ENCODE results near the gene CBARP. TPM values are rescaled to one million over a fixed set of nuclear protein-coding genes. Genes with fewer than 3 reads are reported as not detected.
"Not testable (repeated sequence)": the region's sequence is repeated elsewhere in the genome, so short reads cannot be mapped to it uniquely, and the experiment has no call there.

CBARP gene
- polyA plus RNA-seq, 3 donors from 2014 or later: not detected

GRCh38 chr19:1214299-1214861 lies 23.4 kb downstream of the CBARP start:
- Mint-ChIP-seq H3K27ac (peak overlapping the region in 5 of 6 donors; percentile 64 to 85 (median 78)), H3K9me3 (no peaks in the 10 kb centered on the region), H3K27me3 (ENCODE audit: low read depth in 3 of 3) (peaks cover 0 to 2% (median 1%) of the 10 kb centered on the region in 3 donors), H3K4me1 (peaks cover 13 to 27% of the 10 kb centered on the region in 2 donors), H3K36me3 (peaks cover 0 to 4% (median 0%) of the 10 kb centered on the region in 3 donors), H3K4me3 (peak overlapping the region in 2 of 5 donors; percentile 40 to 71)
- DNase-seq: no peak

GRCh38 chr19:1213391-1214286 lies 24.2 kb downstream of the CBARP start:
- no peaks in the 10 kb centered on the region for H3K9me3 Mint-ChIP-seq
- peak in 1 of 3 donors; percentile 15 for DNase-seq
- peaks cover 0 to 2% (median 1%) of the 10 kb centered on the region in 3 donors for H3K27me3 Mint-ChIP-seq (ENCODE audit: low read depth in 3 of 3)
- H3K27ac Mint-ChIP-seq: peak overlapping the region; percentile 60 to 85 (median 76)
- peaks cover 13 to 29% of the 10 kb centered on the region in 2 donors for H3K4me1 Mint-ChIP-seq
- peaks cover 0 to 4% (median 0%) of the 10 kb centered on the region in 3 donors for H3K36me3 Mint-ChIP-seq
- H3K4me3 Mint-ChIP-seq: peak overlapping the region in 3 of 5 donors; percentile 40 to 71 (median 55)

GRCh38 chr19:1211494-1212234 lies 26.1 kb downstream of the CBARP start:
- Mint-ChIP-seq H3K4me3 (no peak overlapping the region), H3K4me1 (peaks cover 31 to 42% of the 10 kb centered on the region in 2 donors), H3K27ac (peak overlapping the region in 1 of 6 donors; percentile 42), H3K36me3 (peaks cover 0 to 4% (median 0%) of the 10 kb centered on the region in 3 donors), H3K27me3 (ENCODE audit: low read depth in 3 of 3) (peaks cover 7 to 9% (median 8%) of the 10 kb centered on the region in 3 donors), H3K9me3 (no peaks in the 10 kb centered on the region)
- no peak for DNase-seq

GRCh38 chr19:1210227-1210538 lies 27.6 kb downstream of the CBARP start:
- H3K36me3 Mint-ChIP-seq: peaks cover 0 to 4% (median 0%) of the 10 kb centered on the region in 3 donors
- no peak overlapping the region for H3K27ac Mint-ChIP-seq
- H3K27me3 Mint-ChIP-seq (ENCODE audit: low read depth in 3 of 3): peaks cover 10 to 13% (median 12%) of the 10 kb centered on the region in 3 donors
- peak overlapping the region in 1 of 5 donors; percentile 33 for H3K4me3 Mint-ChIP-seq
- H3K9me3 Mint-ChIP-seq: no peaks in the 10 kb centered on the region
- H3K4me1 Mint-ChIP-seq: peaks cover 34 to 42% of the 10 kb centered on the region in 2 donors
- DNase-seq: no peak

- not testable (repeated sequence) for DNase-seq, H3K27ac Mint-ChIP-seq, H3K36me3 Mint-ChIP-seq, H3K9me3 Mint-ChIP-seq
- H3K27me3 Mint-ChIP-seq (ENCODE audit: low read depth in 3 of 3): peaks cover 10 to 13% (median 10%) of the 10 kb centered on the region in 3 donors
- peak overlapping the region in 2 of 5 donors; percentile 38 to 47 for H3K4me3 Mint-ChIP-seq
- H3K4me1 Mint-ChIP-seq: peaks cover 28 to 37% of the 10 kb centered on the region in 2 donors
Measured at GRCh38 chr19:1208830-1209229, 29.0 kb downstream of the CBARP start.

- H3K9me3 Mint-ChIP-seq: no peaks in the 10 kb centered on the region
- H3K4me1 Mint-ChIP-seq: peaks cover 30 to 36% of the 10 kb centered on the region in 2 donors
- H3K36me3 Mint-ChIP-seq: no peaks in the 10 kb centered on the region
- H3K4me3 Mint-ChIP-seq: peak overlapping the region; percentile 90 to 93 (median 92)
- DNase-seq: peak; percentile 22 to 56 (median 33)
- peaks cover 8 to 13% (median 10%) of the 10 kb centered on the region in 3 donors for H3K27me3 Mint-ChIP-seq (ENCODE audit: low read depth in 3 of 3)
- H3K27ac Mint-ChIP-seq: peak overlapping the region; percentile 85 to 92 (median 89)
Measured at GRCh38 chr19:1206864-1207450, 30.8 kb downstream of the CBARP start.

GRCh38 chr19:1206150-1206863 lies 31.5 kb downstream of the CBARP start:
- no peaks in the 10 kb centered on the region for H3K9me3 Mint-ChIP-seq
- peak overlapping the region; percentile 90 to 93 (median 92) for H3K4me3 Mint-ChIP-seq
- H3K4me1 Mint-ChIP-seq: peaks cover 30 to 32% of the 10 kb centered on the region in 2 donors
- H3K27ac Mint-ChIP-seq: peak overlapping the region; percentile 85 to 92 (median 89)
- peaks cover 8 to 13% (median 10%) of the 10 kb centered on the region in 3 donors for H3K27me3 Mint-ChIP-seq (ENCODE audit: low read depth in 3 of 3)
- DNase-seq: no peak
- H3K36me3 Mint-ChIP-seq: no peaks in the 10 kb centered on the region

GRCh38 chr19:1205114-1206099 lies 32.4 kb downstream of the CBARP start, which contains the start of gene STK11:
STK11 (plus strand) TSS chr19:1205778; CDS start chr19:1206914, 1,136 bp downstream.
- peaks cover 8 to 13% (median 10%) of the 10 kb centered on the region in 3 donors for H3K27me3 Mint-ChIP-seq (ENCODE audit: low read depth in 3 of 3)
- DNase-seq: peak; percentile 100
- H3K27ac Mint-ChIP-seq: peak within 1 kb of the TSS; percentile 85 to 92 (median 89)
- peaks cover 30 to 32% of the 10 kb centered on the region in 2 donors for H3K4me1 Mint-ChIP-seq
- no peaks in the 10 kb centered on the region for H3K36me3 Mint-ChIP-seq
- H3K9me3 Mint-ChIP-seq: no peaks in the 10 kb centered on the region
- H3K4me3 Mint-ChIP-seq: peak within 1 kb of the TSS; percentile 90 to 93 (median 92)

GRCh38 chr19:1200614-1201013 lies 37.2 kb downstream of the CBARP start:
- DNase-seq; H3K4me1 Mint-ChIP-seq; H3K36me3 Mint-ChIP-seq; H3K27ac Mint-ChIP-seq; H3K9me3 Mint-ChIP-seq; H3K27me3 Mint-ChIP-seq (ENCODE audit: low read depth in 3 of 3); H3K4me3 Mint-ChIP-seq: not testable (repeated sequence)

GRCh38 chr19:1199531-1199930 lies 38.3 kb downstream of the CBARP start:
- Mint-ChIP-seq H3K4me1 (peaks cover 6 to 9% of the 10 kb centered on the region in 2 donors), H3K36me3 (no peaks in the 10 kb centered on the region), H3K27me3 (ENCODE audit: low read depth in 3 of 3) (no peaks in the 10 kb centered on the region), H3K9me3 (no peaks in the 10 kb centered on the region), H3K4me3 (no peak overlapping the region), H3K27ac (no peak overlapping the region)
- no peak for DNase-seq

- H3K4me1 Mint-ChIP-seq: peaks cover 18 to 33% of the 10 kb centered on the region in 2 donors
- H3K36me3 Mint-ChIP-seq: no peaks in the 10 kb centered on the region
- peaks cover 3 to 8% (median 7%) of the 10 kb centered on the region in 3 donors for H3K27me3 Mint-ChIP-seq (ENCODE audit: low read depth in 3 of 3)
- H3K9me3 Mint-ChIP-seq: no peaks in the 10 kb centered on the region
- H3K27ac Mint-ChIP-seq: peak overlapping the region; percentile 24 to 96 (median 85)
- DNase-seq: peak; percentile 60 to 74 (median 67)
- peak overlapping the region; percentile 4 to 66 (median 51) for H3K4me3 Mint-ChIP-seq
Measured at GRCh38 chr19:1189419-1189818, 48.4 kb downstream of the CBARP start.
